ENCODE measurements around the gene MAML3.

MAML3 gene

GRCh38 chr4:139767585-139767984 is 386.4 kb downstream of the MAML3 start:
- H3K4me1 ChIP-seq (ENCODE audit: control extremely low read depth in 1 of 4, control insufficient read depth in 4 of 4, insufficient read depth in 4 of 4, low read length in 3 of 4), result peaks cover 16 to 35% (median 27%) of the 10 kb centered on the region in 4 experiments

GRCh38 chr4:139767168-139767567 is 386.8 kb downstream of the MAML3 start:
- 93% methylated on average over 4 of the region's 6 CpGs for WGBS (ENCODE audit: insufficient coverage)
- DNase-seq, result no peak
- ChIA-PET CTCF (no interaction called here), POLR2A (no interaction called here)
- Histone ChIP-seq H3K36me3 (ENCODE audit: control insufficient read depth in 4 of 4, insufficient read depth in 4 of 4, low read length in 3 of 4) (peaks cover 0 to 6% (median 0%) of the 10 kb centered on the region in 4 experiments), H3K27me3 (replicated peaks in 2 of 5; ENCODE audit: control insufficient read depth in 4 of 5, insufficient read depth in 5 of 5, low read length in 4 of 5) (no peaks in the 10 kb centered on the region), H3K9me3 (ENCODE audit: control extremely low read depth in 1 of 5, control insufficient read depth in 4 of 5, insufficient read depth in 2 of 5, low read depth in 1 of 5, low read length in 4 of 5) (no peaks in the 10 kb centered on the region), H3K4me1 (ENCODE audit: control extremely low read depth in 1 of 4, control insufficient read depth in 4 of 4, insufficient read depth in 4 of 4, low read length in 3 of 4) (peaks cover 19 to 40% (median 31%) of the 10 kb centered on the region in 4 experiments), H3K4me3 (ENCODE audit: control insufficient read depth in 1 of 7, extremely low read depth in 1 of 7, insufficient read depth in 4 of 7, low read depth in 2 of 7, low read length in 6 of 7) (no peak overlapping the region), H3K27ac (ENCODE audit: insufficient read depth in 1 of 2, low read depth in 1 of 2, low read length in 2 of 2, poor library complexity in 1 of 2, severe bottlenecking in 2 of 2) (no peak overlapping the region)

More at GRCh38 chr4:139767585-139767984, 386.4 kb downstream of the MAML3 start:
- Histone ChIP-seq H3K4me3 (ENCODE audit: control insufficient read depth in 1 of 7, extremely low read depth in 1 of 7, insufficient read depth in 4 of 7, low read depth in 2 of 7, low read length in 6 of 7) (no peak overlapping the region), H3K27ac (ENCODE audit: insufficient read depth in 1 of 2, low read depth in 1 of 2, low read length in 2 of 2, poor library complexity in 1 of 2, severe bottlenecking in 2 of 2) (no peak overlapping the region), H3K27me3 (replicated peaks in 2 of 5; ENCODE audit: control insufficient read depth in 4 of 5, insufficient read depth in 5 of 5, low read length in 4 of 5) (no peaks in the 10 kb centered on the region), H3K9me3 (ENCODE audit: control extremely low read depth in 1 of 5, control insufficient read depth in 4 of 5, insufficient read depth in 2 of 5, low read depth in 1 of 5, low read length in 4 of 5) (no peaks in the 10 kb centered on the region), H3K36me3 (ENCODE audit: control insufficient read depth in 4 of 4, insufficient read depth in 4 of 4, low read length in 3 of 4) (peaks cover 0 to 6% (median 0%) of the 10 kb centered on the region in 4 experiments)
- POLR2A ChIA-PET, result no interaction called here
- CTCF ChIA-PET, result no interaction called here
- DNase-seq, result no peak

GRCh38 chr4:139764686-139765310 is 389.2 kb downstream of the MAML3 start:
- ChIA-PET CTCF (interaction anchor here (1.3 to 2.1 kb wide), 3 partner anchors 22 to 31 kb away, joined by 3 to 8 read pairs (median 3); no protein-coding TSS in a partner anchor), POLR2A (no interaction called here)
- H3K9me3 ChIP-seq (ENCODE audit: control extremely low read depth in 1 of 5, control insufficient read depth in 4 of 5, insufficient read depth in 2 of 5, low read depth in 1 of 5, low read length in 4 of 5), result no peaks in the 10 kb centered on the region
- H3K4me3 ChIP-seq (ENCODE audit: control insufficient read depth in 1 of 7, extremely low read depth in 1 of 7, insufficient read depth in 4 of 7, low read depth in 2 of 7, low read length in 6 of 7), result peak overlapping the region in 1 of 7 experiments; percentile 65
- peaks cover 25 to 51% (median 43%) of the 10 kb centered on the region in 4 experiments for H3K4me1 ChIP-seq (ENCODE audit: control extremely low read depth in 1 of 4, control insufficient read depth in 4 of 4, insufficient read depth in 4 of 4, low read length in 3 of 4)
- 50% methylated on average over 4 of the region's 9 CpGs for WGBS (ENCODE audit: insufficient coverage)
- H3K27ac ChIP-seq (ENCODE audit: insufficient read depth in 1 of 2, low read depth in 1 of 2, low read length in 2 of 2, poor library complexity in 1 of 2, severe bottlenecking in 2 of 2), result no peak overlapping the region
- peaks cover 0 to 6% (median 0%) of the 10 kb centered on the region in 4 experiments for H3K36me3 ChIP-seq (ENCODE audit: control insufficient read depth in 4 of 4, insufficient read depth in 4 of 4, low read length in 3 of 4)
- peak in 1 of 3 donors; percentile 29 for DNase-seq
- no peaks in the 10 kb centered on the region for H3K27me3 ChIP-seq (replicated peaks in 2 of 5; ENCODE audit: control insufficient read depth in 4 of 5, insufficient read depth in 5 of 5, low read length in 4 of 5)

- Histone ChIP-seq H3K36me3 (ENCODE audit: control insufficient read depth in 4 of 4, insufficient read depth in 4 of 4, low read length in 3 of 4) (peaks cover 0 to 5% (median 0%) of the 10 kb centered on the region in 4 experiments), H3K4me1 (ENCODE audit: control extremely low read depth in 1 of 4, control insufficient read depth in 4 of 4, insufficient read depth in 4 of 4, low read length in 3 of 4) (peaks cover 25 to 51% (median 43%) of the 10 kb centered on the region in 4 experiments), H3K27me3 (replicated peaks in 2 of 5; ENCODE audit: control insufficient read depth in 4 of 5, insufficient read depth in 5 of 5, low read length in 4 of 5) (no peaks in the 10 kb centered on the region), H3K9me3 (ENCODE audit: control extremely low read depth in 1 of 5, control insufficient read depth in 4 of 5, insufficient read depth in 2 of 5, low read depth in 1 of 5, low read length in 4 of 5) (no peaks in the 10 kb centered on the region), H3K4me3 (ENCODE audit: control insufficient read depth in 1 of 7, extremely low read depth in 1 of 7, insufficient read depth in 4 of 7, low read depth in 2 of 7, low read length in 6 of 7) (peak overlapping the region in 2 of 7 experiments; percentile 60 to 65), H3K27ac (ENCODE audit: insufficient read depth in 1 of 2, low read depth in 1 of 2, low read length in 2 of 2, poor library complexity in 1 of 2, severe bottlenecking in 2 of 2) (peak overlapping the region in 1 of 2 experiments; percentile 37)
- 38% methylated on average over 8 of the region's 8 CpGs for whole genome bisulfite sequencing (ENCODE audit: insufficient coverage)
- POLR2A ChIA-PET, result no interaction called here
- CTCF ChIA-PET, result interaction anchor here (0.8 to 2.1 kb wide), 8 partner anchors 12 to 488 kb away, joined by 3 to 8 read pairs (median 4); no protein-coding TSS in a partner anchor
- peak in 2 of 3 donors; percentile 30 to 57 for DNase-seq
Observed at GRCh38 chr4:139764182-139764581, 389.8 kb downstream of the MAML3 start.

GRCh38 chr4:139763672-139764071 is 390.3 kb downstream of the MAML3 start:
- Histone ChIP-seq H3K4me3 (ENCODE audit: control insufficient read depth in 1 of 7, extremely low read depth in 1 of 7, insufficient read depth in 4 of 7, low read depth in 2 of 7, low read length in 6 of 7) (peak overlapping the region in 4 of 7 experiments; percentile 37 to 65 (median 52)), H3K27ac (ENCODE audit: insufficient read depth in 1 of 2, low read depth in 1 of 2, low read length in 2 of 2, poor library complexity in 1 of 2, severe bottlenecking in 2 of 2) (peak overlapping the region in 1 of 2 experiments; percentile 37), H3K9me3 (ENCODE audit: control extremely low read depth in 1 of 5, control insufficient read depth in 4 of 5, insufficient read depth in 2 of 5, low read depth in 1 of 5, low read length in 4 of 5) (no peaks in the 10 kb centered on the region), H3K4me1 (ENCODE audit: control extremely low read depth in 1 of 4, control insufficient read depth in 4 of 4, insufficient read depth in 4 of 4, low read length in 3 of 4) (peaks cover 25 to 46% (median 43%) of the 10 kb centered on the region in 4 experiments), H3K36me3 (ENCODE audit: control insufficient read depth in 4 of 4, insufficient read depth in 4 of 4, low read length in 3 of 4) (no peaks in the 10 kb centered on the region), H3K27me3 (replicated peaks in 2 of 5; ENCODE audit: control insufficient read depth in 4 of 5, insufficient read depth in 5 of 5, low read length in 4 of 5) (no peaks in the 10 kb centered on the region)
- DNase-seq, result peak; percentile 55 to 90 (median 80)
- ChIA-PET CTCF (interaction anchor here (0.8 to 1.6 kb wide), 6 partner anchors 12 to 488 kb away, joined by 3 to 6 read pairs (median 4); no protein-coding TSS in a partner anchor), POLR2A (no interaction called here)
- WGBS (ENCODE audit: insufficient coverage), result 0% methylated on average over 2 of the region's 2 CpGs

GRCh38 chr4:139763205-139763604 is 390.8 kb downstream of the MAML3 start:
- ChIA-PET POLR2A (no interaction called here), CTCF (interaction anchor here (0.8 to 1.6 kb wide), 5 partner anchors 24 to 489 kb away, joined by 3 to 6 read pairs (median 5); no protein-coding TSS in a partner anchor)
- Histone ChIP-seq H3K27ac (ENCODE audit: insufficient read depth in 1 of 2, low read depth in 1 of 2, low read length in 2 of 2, poor library complexity in 1 of 2, severe bottlenecking in 2 of 2) (peak overlapping the region; percentile 6 to 37), H3K27me3 (replicated peaks in 2 of 5; ENCODE audit: control insufficient read depth in 4 of 5, insufficient read depth in 5 of 5, low read length in 4 of 5) (no peaks in the 10 kb centered on the region), H3K4me3 (ENCODE audit: control insufficient read depth in 1 of 7, extremely low read depth in 1 of 7, insufficient read depth in 4 of 7, low read depth in 2 of 7, low read length in 6 of 7) (peak overlapping the region in 3 of 7 experiments; percentile 37 to 65 (median 60)), H3K4me1 (ENCODE audit: control extremely low read depth in 1 of 4, control insufficient read depth in 4 of 4, insufficient read depth in 4 of 4, low read length in 3 of 4) (peaks cover 25 to 45% (median 42%) of the 10 kb centered on the region in 4 experiments), H3K9me3 (ENCODE audit: control extremely low read depth in 1 of 5, control insufficient read depth in 4 of 5, insufficient read depth in 2 of 5, low read depth in 1 of 5, low read length in 4 of 5) (no peaks in the 10 kb centered on the region), H3K36me3 (ENCODE audit: control insufficient read depth in 4 of 4, insufficient read depth in 4 of 4, low read length in 3 of 4) (no peaks in the 10 kb centered on the region)
- peak in 1 of 3 donors; percentile 48 for DNase-seq
- 2% methylated on average over 5 of the region's 6 CpGs for WGBS (ENCODE audit: insufficient coverage)

GRCh38 chr4:139762720-139763119 is 391.3 kb downstream of the MAML3 start:
- ChIA-PET POLR2A (no interaction called here), CTCF (interaction anchor here (1.6 kb wide), 1 partner anchor 26 kb away, joined by 6 read pairs; no protein-coding TSS in a partner anchor)
- no peaks in the 10 kb centered on the region for H3K27me3 ChIP-seq (replicated peaks in 2 of 5; ENCODE audit: control insufficient read depth in 4 of 5, insufficient read depth in 5 of 5, low read length in 4 of 5)
- no peaks in the 10 kb centered on the region for H3K36me3 ChIP-seq (ENCODE audit: control insufficient read depth in 4 of 4, insufficient read depth in 4 of 4, low read length in 3 of 4)
- H3K4me1 ChIP-seq (ENCODE audit: control extremely low read depth in 1 of 4, control insufficient read depth in 4 of 4, insufficient read depth in 4 of 4, low read length in 3 of 4), result peaks cover 25 to 45% (median 42%) of the 10 kb centered on the region in 4 experiments
- H3K4me3 ChIP-seq (ENCODE audit: control insufficient read depth in 1 of 7, extremely low read depth in 1 of 7, insufficient read depth in 4 of 7, low read depth in 2 of 7, low read length in 6 of 7), result peak overlapping the region in 3 of 7 experiments; percentile 8 to 65 (median 60)
- DNase-seq, result peak in 1 of 3 donors; percentile 44
- 9% methylated on average over 3 of the region's 5 CpGs for WGBS (ENCODE audit: insufficient coverage)
- peak overlapping the region; percentile 6 to 46 for H3K27ac ChIP-seq (ENCODE audit: insufficient read depth in 1 of 2, low read depth in 1 of 2, low read length in 2 of 2, poor library complexity in 1 of 2, severe bottlenecking in 2 of 2)
- H3K9me3 ChIP-seq (ENCODE audit: control extremely low read depth in 1 of 5, control insufficient read depth in 4 of 5, insufficient read depth in 2 of 5, low read depth in 1 of 5, low read length in 4 of 5), result no peaks in the 10 kb centered on the region
